Loucy (cell line): Measurements from ENCODE around the gene SF3B3.

Experiments used
- H2AFZ ChIP-seq: fragments of 200-600 bp; sonication (generic); 2 replicates; pipeline ENCODE4 v1.6.0; 2016; ENCODE audit warnings: antibody characterized with exemption, mild to moderate bottlenecking, low read length, moderate library complexity
- H3F3A ChIP-seq: fragments of 200-600 bp; 2 replicates; pipeline ENCODE4 v1.6.0; 2016; ENCODE audit warnings: antibody characterized with exemption, low read depth, mild to moderate bottlenecking
- H3K27me3 ChIP-seq: fragments of 200-600 bp; sonication (generic); 2 replicates; pipeline ENCODE4 v1.6.1; 2014; ENCODE audit warnings: low read length, mild to moderate bottlenecking; ENCODE audit not compliant: insufficient read depth, poor library complexity, severe bottlenecking
- H3K36me3 ChIP-seq: fragments of 200-600 bp; sonication (generic); 2 replicates; pipeline ENCODE4 v1.6.1; 2016; ENCODE audit warnings: low read length; ENCODE audit not compliant: insufficient read depth
- H3K4me1 ChIP-seq: fragments of 200-600 bp; sonication (generic); 2 replicates; pipeline ENCODE4 v1.5.1; 2014; ENCODE audit warnings: low read length, mild to moderate bottlenecking; ENCODE audit not compliant: insufficient read depth, poor library complexity, severe bottlenecking
- H3K4me2 ChIP-seq: fragments of 200-600 bp; sonication (generic); 2 replicates; pipeline ENCODE4 v1.6.0; 2014; ENCODE audit warnings: antibody characterized with exemption, low read length, low read depth, mild to moderate bottlenecking; ENCODE audit not compliant: poor library complexity, severe bottlenecking
- H3K4me3 ChIP-seq: fragments of 200-600 bp; sonication (generic); 2 replicates; pipeline ENCODE4 v1.5.1; 2014; ENCODE audit warnings: low read length, mild to moderate bottlenecking, mixed read lengths; ENCODE audit not compliant: poor library complexity, severe bottlenecking
- H3K79me2 ChIP-seq: fragments of 200-600 bp; sonication (generic); 2 replicates; pipeline ENCODE4 v1.6.1; 2014; ENCODE audit warnings: low read length; ENCODE audit not compliant: insufficient read depth
- H3K9ac ChIP-seq: fragments of 200-600 bp; sonication (generic); 2 replicates; pipeline ENCODE4 v1.6.0; 2014; ENCODE audit warnings: mild to moderate bottlenecking, low read depth, low read length, moderate library complexity; ENCODE audit not compliant: poor library complexity, severe bottlenecking
- H3K9me2 ChIP-seq: fragments of 200-600 bp; sonication (generic); replicated peaks from 2 replicates; pipeline ENCODE4 v1.6.1; 2016; ENCODE audit warnings: low read depth, low read length, mixed read lengths
- H3K9me3 ChIP-seq: fragments of 200-600 bp; sonication (generic); 2 replicates; pipeline ENCODE4 v1.6.1; 2014; ENCODE audit warnings: mild to moderate bottlenecking, antibody characterized with exemption, low read length, low read depth; ENCODE audit not compliant: insufficient read depth
- H4K20me1 ChIP-seq: fragments of 200-600 bp; sonication (generic); 2 replicates; pipeline ENCODE4 v1.6.0; 2014; ENCODE audit warnings: antibody characterized with exemption, low read length, mild to moderate bottlenecking; ENCODE audit not compliant: insufficient read depth, poor library complexity, severe bottlenecking
- EZH2phosphoT487 ChIP-seq: fragments of 200-600 bp; IDR thresholded peaks from 2 replicates; pipeline ENCODE4 v1.6.1; 2018; ENCODE audit warnings: antibody characterized with exemption, mild to moderate bottlenecking, moderate library complexity, borderline replicate concordance
- TF ChIP-seq, protein P1 (sequence below): fragments of 200-600 bp; sonication (generic); conservative IDR thresholded peaks from 2 replicates; pipeline ENCODE4 v1.5.1; 2014; ENCODE audit warnings: mild to moderate bottlenecking, antibody characterized with exemption, low read length

Gene SF3B3

DNA sequence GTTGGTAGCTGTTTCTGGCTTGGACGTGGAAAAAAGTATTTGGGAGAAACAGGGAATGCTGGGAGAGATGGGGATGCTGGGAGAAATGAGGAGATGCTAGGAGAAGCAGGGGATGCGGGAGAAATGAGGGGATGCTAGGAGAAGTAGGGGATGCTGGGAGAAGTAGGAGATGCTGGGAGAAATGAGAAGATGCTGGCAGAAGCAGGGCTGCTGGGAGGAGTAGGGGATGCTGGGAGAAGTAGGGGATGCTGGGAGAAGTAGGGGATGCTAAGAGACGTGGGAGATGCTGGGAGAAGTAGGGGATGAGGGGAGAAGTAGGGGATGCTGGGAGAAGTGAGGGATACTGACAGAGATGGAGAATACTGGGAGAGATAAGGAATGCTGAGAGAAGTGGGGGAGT, 77.1 kb downstream of the SF3B3 start:
- Histone ChIP-seq H3K27me3 (no peaks in the 10 kb centered on the region), H3F3A (no peaks in the 10 kb centered on the region), H3K4me1 (no peaks in the 10 kb centered on the region), H4K20me1 (no peaks in the 10 kb centered on the region), H3K79me2 (no peaks in the 10 kb centered on the region), H3K9me2 (no peaks in the 10 kb centered on the region), H3K4me3 (no peak overlapping the region), H3K9ac (no peak overlapping the region), H3K9me3 (no peaks in the 10 kb centered on the region), H3K4me2 (no peak overlapping the region), H2AFZ (no peak overlapping the region), H3K36me3 (no peaks in the 10 kb centered on the region)
- no peak for TF ChIP-seq EZH2phosphoT487
- TF ChIP-seq, protein P1, sequence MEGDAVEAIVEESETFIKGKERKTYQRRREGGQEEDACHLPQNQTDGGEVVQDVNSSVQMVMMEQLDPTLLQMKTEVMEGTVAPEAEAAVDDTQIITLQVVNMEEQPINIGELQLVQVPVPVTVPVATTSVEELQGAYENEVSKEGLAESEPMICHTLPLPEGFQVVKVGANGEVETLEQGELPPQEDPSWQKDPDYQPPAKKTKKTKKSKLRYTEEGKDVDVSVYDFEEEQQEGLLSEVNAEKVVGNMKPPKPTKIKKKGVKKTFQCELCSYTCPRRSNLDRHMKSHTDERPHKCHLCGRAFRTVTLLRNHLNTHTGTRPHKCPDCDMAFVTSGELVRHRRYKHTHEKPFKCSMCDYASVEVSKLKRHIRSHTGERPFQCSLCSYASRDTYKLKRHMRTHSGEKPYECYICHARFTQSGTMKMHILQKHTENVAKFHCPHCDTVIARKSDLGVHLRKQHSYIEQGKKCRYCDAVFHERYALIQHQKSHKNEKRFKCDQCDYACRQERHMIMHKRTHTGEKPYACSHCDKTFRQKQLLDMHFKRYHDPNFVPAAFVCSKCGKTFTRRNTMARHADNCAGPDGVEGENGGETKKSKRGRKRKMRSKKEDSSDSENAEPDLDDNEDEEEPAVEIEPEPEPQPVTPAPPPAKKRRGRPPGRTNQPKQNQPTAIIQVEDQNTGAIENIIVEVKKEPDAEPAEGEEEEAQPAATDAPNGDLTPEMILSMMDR = no peak

DNA sequence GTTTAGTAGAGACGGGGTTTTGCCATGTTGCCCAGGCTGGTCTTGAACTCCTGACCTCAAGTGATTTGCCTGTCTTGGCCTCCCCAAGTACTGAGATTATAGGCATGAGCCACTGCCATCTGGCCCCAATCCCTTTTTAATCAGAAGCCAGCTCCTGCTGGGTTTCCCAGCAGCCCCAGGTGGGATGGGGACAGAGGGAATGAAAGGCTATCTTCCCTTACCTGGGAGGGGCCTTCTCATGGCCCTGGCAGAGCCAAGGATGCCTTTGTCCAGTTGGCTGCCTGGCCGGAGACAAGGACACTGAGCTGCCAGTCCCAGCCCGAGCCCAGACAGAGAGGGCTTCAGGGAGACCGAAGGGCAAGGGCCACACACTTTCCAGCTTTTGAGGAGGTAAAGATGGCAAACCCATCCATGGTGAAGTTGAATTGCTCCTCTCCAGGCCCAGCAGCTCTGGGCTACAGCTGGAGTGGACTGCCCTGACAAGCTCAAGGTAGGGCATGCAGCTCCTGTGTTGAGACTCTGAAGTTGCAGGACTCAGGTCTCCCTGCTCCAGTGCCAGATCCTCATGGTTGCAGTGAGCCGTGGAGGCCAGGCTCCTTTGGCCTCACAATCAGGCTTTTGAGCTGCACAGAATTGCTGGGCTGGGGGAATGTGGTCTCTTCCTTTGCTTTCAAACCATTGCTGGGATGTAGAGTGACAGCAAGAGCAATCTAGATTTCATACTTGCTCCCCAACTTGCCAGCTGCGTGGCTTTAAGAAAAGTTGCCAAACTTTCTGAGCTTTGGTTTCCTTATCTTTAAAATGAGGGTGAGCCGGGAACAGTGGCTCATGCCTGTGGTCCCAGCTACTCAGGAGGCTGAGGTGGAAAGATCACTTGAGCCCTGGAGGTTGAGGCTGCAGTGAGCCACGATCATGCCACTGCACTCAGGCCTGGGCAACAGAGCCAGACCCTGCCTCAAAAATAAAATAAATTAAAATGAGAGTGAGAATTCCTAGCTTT, 78.3 kb downstream of the SF3B3 start:
- Histone ChIP-seq H3K36me3 (no peaks in the 10 kb centered on the region), H2AFZ (no peak overlapping the region), H3K9me2 (no peaks in the 10 kb centered on the region), H3K9me3 (no peaks in the 10 kb centered on the region), H3F3A (no peaks in the 10 kb centered on the region), H4K20me1 (no peaks in the 10 kb centered on the region), H3K27me3 (no peaks in the 10 kb centered on the region), H3K4me2 (no peak overlapping the region), H3K4me3 (no peak overlapping the region), H3K9ac (no peak overlapping the region), H3K79me2 (no peaks in the 10 kb centered on the region), H3K4me1 (no peaks in the 10 kb centered on the region)
- no peak for TF ChIP-seq EZH2phosphoT487
- TF ChIP-seq, protein P1 = no peak

DNA sequence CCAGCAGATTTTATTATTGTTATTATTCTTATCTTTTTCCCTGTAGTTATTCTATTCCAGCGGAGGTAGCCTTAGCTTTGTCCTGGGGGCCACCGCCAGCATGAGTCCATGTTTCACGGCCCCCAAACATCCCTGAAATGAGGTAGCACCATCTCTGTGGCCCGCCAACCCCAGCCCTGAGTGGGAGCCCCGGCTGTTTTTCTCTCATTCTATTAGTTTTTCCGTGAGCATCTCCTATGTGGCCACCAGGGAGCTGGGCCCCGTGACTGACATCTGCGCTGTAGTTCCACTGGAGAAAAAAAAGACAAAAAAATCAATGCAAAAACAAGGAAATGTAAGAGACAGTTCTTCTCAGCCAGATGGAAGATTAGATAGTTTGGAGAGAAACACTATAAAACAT, 79.2 kb downstream of the SF3B3 start:
- no peak for TF ChIP-seq EZH2phosphoT487
- TF ChIP-seq, protein P1 = no peak
- Histone ChIP-seq H3K9ac (no peak overlapping the region), H3K9me2 (no peaks in the 10 kb centered on the region), H3K36me3 (no peaks in the 10 kb centered on the region), H3K4me2 (no peak overlapping the region), H3K27me3 (no peaks in the 10 kb centered on the region), H3K4me3 (no peak overlapping the region), H2AFZ (no peak overlapping the region), H4K20me1 (no peaks in the 10 kb centered on the region), H3F3A (no peaks in the 10 kb centered on the region), H3K9me3 (no peaks in the 10 kb centered on the region), H3K79me2 (no peaks in the 10 kb centered on the region), H3K4me1 (no peaks in the 10 kb centered on the region)
